G401 (cell line): Measurements from ENCODE around the gene SLC25A40. TPM values are rescaled to one million over a fixed set of nuclear protein-coding genes. Genes with fewer than 3 reads are reported as not detected.

ENCODE experiments used
- DNase-seq: peaks from one replicate; pipeline ENCODE4 v3.0.0-alpha.2; 2015; ENCODE audit warnings: low spot score
- in situ Hi-C: cut with HindIII; loops from 2 replicates; pipeline ENCODE4 v1.10.0; 2016; ENCODE audit warnings: low sequenced_read_pairs, mixed read lengths
- total RNA-seq: library from RNA; depleted of rRNA; stranded (reverse); fragments of >200 nt; shearing (Covaris generic); gene quantifications from 2 replicates; pipeline ENCODE4 v1.2.3, GENCODE V29; 2014; rRNA removed

The SLC25A40 gene
- total RNA-seq, 1 experiment from 2014 or later, result 20.4 TPM

- in situ Hi-C loops, result no loop called here
- no peak for DNase-seq
These were observed 70.0 kb downstream of the SLC25A40 start for GRCh38 chr7:87806150-87806549.

GRCh38 chr7:87797798-87798403 lies 78.3 kb downstream of the SLC25A40 start:
- DNase-seq, result peak; percentile 83
- in situ Hi-C loops, result no loop called here

- no peak for DNase-seq
- in situ Hi-C loops, result no loop called here
These were observed 78.8 kb downstream of the SLC25A40 start for GRCh38 chr7:87797395-87797794.

GRCh38 chr7:87785368-87785995 lies 90.7 kb downstream of the SLC25A40 start:
- in situ Hi-C loops, result no loop called here
- DNase-seq, result no peak

DNA sequence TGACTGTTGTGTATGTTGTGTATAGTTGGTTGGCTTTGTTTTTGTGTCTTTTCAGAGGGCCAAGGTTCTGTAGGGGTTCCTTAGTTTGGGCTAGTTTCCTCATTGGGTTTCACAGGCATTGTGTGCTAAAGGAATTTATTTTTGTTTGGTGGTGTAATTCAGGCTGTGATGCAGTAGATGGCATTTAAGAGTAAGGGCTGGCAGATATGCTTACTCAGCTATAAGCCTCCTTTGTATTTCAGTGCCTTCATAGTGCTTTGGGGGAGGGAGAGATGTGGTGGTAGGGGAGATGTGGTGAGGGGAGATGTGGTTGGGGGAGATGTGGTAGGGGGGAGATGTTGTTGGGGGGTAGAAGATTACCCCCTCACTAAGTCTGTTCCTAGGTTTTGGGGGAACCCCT lies 91.7 kb downstream of the SLC25A40 start:
- no peak for DNase-seq
- in situ Hi-C loops, result no loop called here

Other genes starting within 250 kb of the SLC25A40 start
- gene RUNDC3B, start 248.0 kb downstream of the SLC25A40 start, total RNA-seq, result not detected in 2 replicates
- 65.6 and 77.7 TPM in 2 replicates for gene DBF4, start 133 bp upstream of the SLC25A40 start, total RNA-seq
- 3.9 and 5.5 TPM in 2 replicates for gene ADAM22, start 57.9 kb upstream of the SLC25A40 start, total RNA-seq